HepG2 (cell line): Measurements from ENCODE around the gene PPP6R2. TPM values are rescaled to one million over a fixed set of nuclear protein-coding genes. Genes with fewer than 3 reads are reported as not detected.
A peak's percentile ranks its signal among the peaks of the same experiment; 100 is the strongest.

Experiments
- EED ChIP-seq: sonication (generic); formaldehyde crosslinking; IDR thresholded peaks from 2 replicates; pipeline ENCODE4 v1.5.0; 2020; ENCODE audit warnings: mild to moderate bottlenecking, missing genetic modification reagents
- FOXJ3 ChIP-seq: sonication (generic); formaldehyde crosslinking; IDR thresholded peaks from 2 replicates; pipeline ENCODE4 v1.4.0; 2020; ENCODE audit warnings: missing genetic modification reagents, mild to moderate bottlenecking, borderline replicate concordance
- GMEB1 ChIP-seq: sonication (generic); formaldehyde crosslinking; IDR thresholded peaks from 2 replicates; pipeline ENCODE4 v1.5.1; 2020; ENCODE audit warnings: missing genetic modification reagents, mild to moderate bottlenecking, borderline replicate concordance
- GZF1 ChIP-seq: sonication (generic); formaldehyde crosslinking; IDR thresholded peaks from 2 replicates; pipeline ENCODE4 v1.5.1; 2020; ENCODE audit warnings: mild to moderate bottlenecking, missing genetic modification reagents
- MYNN ChIP-seq: sonication (generic); formaldehyde crosslinking; IDR thresholded peaks from 2 replicates; pipeline ENCODE4 v1.4.0; 2020; ENCODE audit warnings: mild to moderate bottlenecking, low read depth, missing genetic modification reagents
- NFYC ChIP-seq: IDR thresholded peaks from 2 replicates; pipeline ENCODE4 v1.6.1; 2016; ENCODE audit warnings: missing genetic modification reagents, missing compliant biosample characterization
- RNF2 ChIP-seq: fragments of 450-650 bp; conservative IDR thresholded peaks from 2 replicates; pipeline ENCODE4 v1.6.1; 2016; ENCODE audit warnings: low read depth
- RORA ChIP-seq: sonication (generic); formaldehyde crosslinking; IDR thresholded peaks from 2 replicates; pipeline ENCODE4 v1.5.0; 2020; ENCODE audit warnings: mild to moderate bottlenecking, missing genetic modification reagents, moderate library complexity
- SALL2 ChIP-seq: sonication (generic); formaldehyde crosslinking; IDR thresholded peaks from 2 replicates; pipeline ENCODE4 v1.8.1; 2023; ENCODE audit warnings: mild to moderate bottlenecking, missing genetic modification reagents, inconsistent platforms
- SIX4 ChIP-seq: sonication (generic); formaldehyde crosslinking; IDR thresholded peaks from 2 replicates; pipeline ENCODE4 v1.4.0; 2020; ENCODE audit warnings: missing genetic modification reagents
- SOX5 ChIP-seq: IDR thresholded peaks from 2 replicates; pipeline ENCODE4 v1.6.1; 2016; ENCODE audit warnings: borderline replicate concordance
- XRCC5 ChIP-seq: fragments of 200-400 bp; formaldehyde crosslinking; optimal IDR thresholded peaks from 2 replicates; pipeline ENCODE3; 2017; ENCODE audit warnings: mild to moderate bottlenecking, low read length
- ZMYM2 ChIP-seq: sonication (generic); formaldehyde crosslinking; IDR thresholded peaks from 2 replicates; pipeline ENCODE4 v1.8.0; 2022; ENCODE audit warnings: mild to moderate bottlenecking, missing genetic modification reagents
- ZNF503 ChIP-seq: sonication (generic); formaldehyde crosslinking; IDR thresholded peaks from 2 replicates; pipeline ENCODE4 v1.4.0; 2020; ENCODE audit warnings: missing genetic modification reagents
- ZNF605 ChIP-seq: sonication (generic); formaldehyde crosslinking; IDR thresholded peaks from 2 replicates; pipeline ENCODE4 v1.8.0; 2022; ENCODE audit warnings: mild to moderate bottlenecking, missing genetic modification reagents
- ZNF7 ChIP-seq: IDR thresholded peaks from 2 replicates; pipeline ENCODE4 v1.6.1; 2016; ENCODE audit warnings: missing biosample characterization, missing genetic modification reagents
- ZNF761 ChIP-seq: sonication (generic); formaldehyde crosslinking; conservative IDR thresholded peaks from 2 replicates; pipeline ENCODE4 v1.4.0; 2020; ENCODE audit warnings: mild to moderate bottlenecking, missing genetic modification reagents
- ZNF841 ChIP-seq: sonication (generic); formaldehyde crosslinking; IDR thresholded peaks from 2 replicates; pipeline ENCODE4 v1.8.1; 2023; ENCODE audit warnings: missing genetic modification reagents, borderline replicate concordance
- polyA plus RNA-seq, 8 experiments: library from polyadenylated mRNA; depleted of rRNA in 3 of 8; stranded (reverse) in 7 of 8; unstranded in 1 of 8; fragments of >200 nt; fragmentation: Illumina TruSeq in 4 of 8; extraction: Trizol in 4 of 8; gene quantifications; 2 replicates each; pipeline versions ENCODE4 v1.2.1 to v1.2.3, GENCODE V29; 2011 to 2016; ENCODE audit warnings: low read depth in 4 of 8, missing spikeins in 1 of 8, mixed read lengths in 1 of 8; ENCODE audit not compliant: insufficient read depth in 1 of 8
- total RNA-seq, 5 experiments: library from RNA; depleted of rRNA; stranded (reverse); fragments of >200 nt; fragmentation: Illumina TruSeq; extraction: Trizol; gene quantifications; 2 replicates each; pipeline ENCODE4 v1.2.3, GENCODE V29; 2016; ENCODE audit warnings: low read depth in 1 of 5
- TF ChIP-seq, protein P1 (sequence below): sonication (generic); formaldehyde crosslinking; IDR thresholded peaks from 2 replicates; pipeline ENCODE4 v1.4.0; 2020; ENCODE audit warnings: missing genetic modification reagents, borderline replicate concordance
- TF ChIP-seq, protein P2 (sequence below): sonication (generic); formaldehyde crosslinking; IDR thresholded peaks from 2 replicates; pipeline ENCODE4 v1.5.0; 2020; ENCODE audit warnings: missing genetic modification reagents
- TF ChIP-seq, protein P3 (sequence below): sonication (generic); formaldehyde crosslinking; IDR thresholded peaks from 2 replicates; pipeline ENCODE4 v1.5.0; 2020; ENCODE audit warnings: mild to moderate bottlenecking, missing genetic modification reagents

Gene PPP6R2
- total and polyA plus RNA-seq, 2 of the 13 experiments (the other 11 are each of a cell fraction or from before 2014, with no cell fraction given): 55.0 to 102 TPM

DNA sequence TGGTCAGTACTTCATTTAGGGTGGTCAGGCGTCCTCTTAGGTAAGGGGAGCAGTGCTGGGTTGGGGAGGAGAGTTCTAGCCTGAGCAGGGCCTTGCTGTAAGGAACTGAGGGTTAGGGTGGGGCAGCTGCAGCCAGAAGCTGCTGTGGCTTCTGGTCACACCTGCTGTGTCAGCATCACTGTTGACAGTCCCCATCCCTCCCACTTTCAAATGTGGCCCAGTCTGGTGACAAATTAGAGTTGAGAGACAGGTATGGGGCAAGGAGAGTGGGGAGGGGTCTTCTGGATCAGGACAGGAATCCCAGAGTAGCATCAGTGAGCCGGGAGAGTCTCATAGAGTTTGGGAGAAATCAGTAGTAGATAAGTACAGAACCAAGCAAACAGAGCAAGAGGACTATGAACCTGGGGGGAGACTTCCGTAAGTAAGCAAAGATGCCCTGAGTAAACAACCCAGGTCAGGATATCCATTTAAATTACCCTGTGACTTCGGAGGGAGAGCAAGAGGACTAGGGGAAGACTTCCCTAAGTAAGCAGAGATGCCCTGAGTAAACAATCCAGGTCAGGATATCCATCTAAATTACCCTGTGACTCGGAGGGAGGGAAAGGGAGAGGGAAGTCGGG lies 53.7 kb downstream of the PPP6R2 start (continued):
- TF ChIP-seq ZNF841 (CRISPR knock-in tag) (no peak), NFYC (CRISPR knock-in tag) (peak; percentile 40; the same call in 1 of the 2 replicates), SALL2 (peak; percentile 59; the same call in 1 of the 2 replicates), RORA (CRISPR knock-in tag) (no peak), ZMYM2 (no peak), SOX5 (CRISPR knock-in tag) (peak; percentile 90), RNF2 (no peak), ZNF605 (CRISPR knock-in tag) (peak; percentile 78; the same call in 1 of the 2 replicates), ZNF761 (CRISPR knock-in tag) (peak; percentile 89; the same call in 1 of the 2 replicates), SIX4 (peak; percentile 76), ZNF7 (CRISPR knock-in tag) (no peak), FOXJ3 (peak; percentile 92; the same call in 1 of the 2 replicates), GMEB1 (no peak; the same call in 1 of the 2 replicates), EED (CRISPR knock-in tag) (no peak), MYNN (CRISPR knock-in tag) (no peak), XRCC5 (peak; percentile 15), ZNF503 (CRISPR knock-in tag) (peak; percentile 98), GZF1 (CRISPR knock-in tag) (no peak)
- TF ChIP-seq, protein P1, sequence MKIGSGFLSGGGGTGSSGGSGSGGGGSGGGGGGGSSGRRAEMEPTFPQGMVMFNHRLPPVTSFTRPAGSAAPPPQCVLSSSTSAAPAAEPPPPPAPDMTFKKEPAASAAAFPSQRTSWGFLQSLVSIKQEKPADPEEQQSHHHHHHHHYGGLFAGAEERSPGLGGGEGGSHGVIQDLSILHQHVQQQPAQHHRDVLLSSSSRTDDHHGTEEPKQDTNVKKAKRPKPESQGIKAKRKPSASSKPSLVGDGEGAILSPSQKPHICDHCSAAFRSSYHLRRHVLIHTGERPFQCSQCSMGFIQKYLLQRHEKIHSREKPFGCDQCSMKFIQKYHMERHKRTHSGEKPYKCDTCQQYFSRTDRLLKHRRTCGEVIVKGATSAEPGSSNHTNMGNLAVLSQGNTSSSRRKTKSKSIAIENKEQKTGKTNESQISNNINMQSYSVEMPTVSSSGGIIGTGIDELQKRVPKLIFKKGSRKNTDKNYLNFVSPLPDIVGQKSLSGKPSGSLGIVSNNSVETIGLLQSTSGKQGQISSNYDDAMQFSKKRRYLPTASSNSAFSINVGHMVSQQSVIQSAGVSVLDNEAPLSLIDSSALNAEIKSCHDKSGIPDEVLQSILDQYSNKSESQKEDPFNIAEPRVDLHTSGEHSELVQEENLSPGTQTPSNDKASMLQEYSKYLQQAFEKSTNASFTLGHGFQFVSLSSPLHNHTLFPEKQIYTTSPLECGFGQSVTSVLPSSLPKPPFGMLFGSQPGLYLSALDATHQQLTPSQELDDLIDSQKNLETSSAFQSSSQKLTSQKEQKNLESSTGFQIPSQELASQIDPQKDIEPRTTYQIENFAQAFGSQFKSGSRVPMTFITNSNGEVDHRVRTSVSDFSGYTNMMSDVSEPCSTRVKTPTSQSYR: peak; percentile 82
- TF ChIP-seq, protein P2, sequence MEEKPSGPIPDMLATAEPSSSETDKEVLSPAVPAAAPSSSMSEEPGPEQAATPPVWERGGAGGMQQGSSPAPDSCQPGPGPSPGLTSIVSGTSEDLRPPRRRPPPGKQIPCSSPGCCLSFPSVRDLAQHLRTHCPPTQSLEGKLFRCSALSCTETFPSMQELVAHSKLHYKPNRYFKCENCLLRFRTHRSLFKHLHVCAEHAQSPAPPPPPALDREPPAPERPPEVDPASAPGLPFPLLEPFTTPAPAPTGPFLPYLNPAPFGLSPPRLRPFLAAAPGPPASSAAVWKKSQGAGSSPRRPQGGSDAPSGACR (CRISPR knock-in tag): peak; percentile 61; the same call in 1 of the 2 replicates
- TF ChIP-seq, protein P3, sequence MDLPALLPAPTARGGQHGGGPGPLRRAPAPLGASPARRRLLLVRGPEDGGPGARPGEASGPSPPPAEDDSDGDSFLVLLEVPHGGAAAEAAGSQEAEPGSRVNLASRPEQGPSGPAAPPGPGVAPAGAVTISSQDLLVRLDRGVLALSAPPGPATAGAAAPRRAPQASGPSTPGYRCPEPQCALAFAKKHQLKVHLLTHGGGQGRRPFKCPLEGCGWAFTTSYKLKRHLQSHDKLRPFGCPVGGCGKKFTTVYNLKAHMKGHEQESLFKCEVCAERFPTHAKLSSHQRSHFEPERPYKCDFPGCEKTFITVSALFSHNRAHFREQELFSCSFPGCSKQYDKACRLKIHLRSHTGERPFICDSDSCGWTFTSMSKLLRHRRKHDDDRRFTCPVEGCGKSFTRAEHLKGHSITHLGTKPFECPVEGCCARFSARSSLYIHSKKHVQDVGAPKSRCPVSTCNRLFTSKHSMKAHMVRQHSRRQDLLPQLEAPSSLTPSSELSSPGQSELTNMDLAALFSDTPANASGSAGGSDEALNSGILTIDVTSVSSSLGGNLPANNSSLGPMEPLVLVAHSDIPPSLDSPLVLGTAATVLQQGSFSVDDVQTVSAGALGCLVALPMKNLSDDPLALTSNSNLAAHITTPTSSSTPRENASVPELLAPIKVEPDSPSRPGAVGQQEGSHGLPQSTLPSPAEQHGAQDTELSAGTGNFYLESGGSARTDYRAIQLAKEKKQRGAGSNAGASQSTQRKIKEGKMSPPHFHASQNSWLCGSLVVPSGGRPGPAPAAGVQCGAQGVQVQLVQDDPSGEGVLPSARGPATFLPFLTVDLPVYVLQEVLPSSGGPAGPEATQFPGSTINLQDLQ (CRISPR knock-in tag): no peak
